IPS DF 4.7 (cell line): ENCODE results near the gene PHLPP1.

Experiments
- DNase-seq: peaks from one replicate; pipeline ENCODE4 v3.0.0-alpha.2; 2013; ENCODE audit warnings: low spot score; ENCODE audit errors: extremely low read depth

Gene PHLPP1

GRCh38 chr18:62741118-62741566 is 25.8 kb downstream of the PHLPP1 start:
- DNase-seq: no peak

GRCh38 chr18:62741584-62741983 is 26.2 kb downstream of the PHLPP1 start:
- DNase-seq: no peak

GRCh38 chr18:62744076-62744968 is 29.0 kb downstream of the PHLPP1 start:
- DNase-seq: no peak

GRCh38 chr18:62745089-62745751 is 29.9 kb downstream of the PHLPP1 start:
- no peak for DNase-seq

- DNase-seq: no peak
These were observed 34.0 kb downstream of the PHLPP1 start for GRCh38 chr18:62749389-62749788.

- DNase-seq: peak; percentile 83
These were observed 36.0 kb downstream of the PHLPP1 start for GRCh38 chr18:62751341-62751821.

GRCh38 chr18:62751977-62752376 is 36.6 kb downstream of the PHLPP1 start:
- no peak for DNase-seq

- no peak for DNase-seq
These were observed 38.7 kb downstream of the PHLPP1 start for GRCh38 chr18:62754026-62754425.

GRCh38 chr18:62755454-62755853 is 40.1 kb downstream of the PHLPP1 start:
- no peak for DNase-seq

- DNase-seq: no peak
These were observed 40.6 kb downstream of the PHLPP1 start for GRCh38 chr18:62755946-62756345.

- no peak for DNase-seq
These were observed 42.2 kb downstream of the PHLPP1 start for GRCh38 chr18:62757399-62758010.

GRCh38 chr18:62758591-62758990 is 43.2 kb downstream of the PHLPP1 start:
- DNase-seq: no peak

- DNase-seq: no peak
These were observed 44.5 kb downstream of the PHLPP1 start for GRCh38 chr18:62759704-62760402.

- DNase-seq: no peak
These were observed 45.0 kb downstream of the PHLPP1 start for GRCh38 chr18:62760403-62760734.

- DNase-seq: no peak
These were observed 47.8 kb downstream of the PHLPP1 start for GRCh38 chr18:62763101-62763521.

GRCh38 chr18:62766266-62766665 is 50.9 kb downstream of the PHLPP1 start:
- DNase-seq: no peak

- no peak for DNase-seq
These were observed 52.0 kb downstream of the PHLPP1 start for GRCh38 chr18:62767321-62767720.

GRCh38 chr18:62767836-62768557 is 52.7 kb downstream of the PHLPP1 start:
- no peak for DNase-seq

GRCh38 chr18:62768558-62768943 is 53.2 kb downstream of the PHLPP1 start:
- DNase-seq: no peak

- no peak for DNase-seq
These were observed 53.9 kb downstream of the PHLPP1 start for GRCh38 chr18:62769216-62769615.
